DOHH2 (cell line): ENCODE measurements around the gene FEM1B.

Source experiments
- H3F3A ChIP-seq: fragments of 200-600 bp; sonication (generic), shearing (Covaris generic); 2 replicates; pipeline ENCODE4 v1.6.0; 2016; ENCODE audit warnings: antibody characterized with exemption, mild to moderate bottlenecking; ENCODE audit not compliant: control insufficient read depth, insufficient read depth
- H3K27ac ChIP-seq: fragments of 200-600 bp; sonication (generic); 2 replicates; pipeline ENCODE4 v1.5.1; 2014; ENCODE audit warnings: low read depth, mild to moderate bottlenecking, low read length, moderate library complexity
- H3K27me3 ChIP-seq: fragments of 200-600 bp; sonication (generic); 2 replicates; pipeline ENCODE4 v1.6.1; 2014; ENCODE audit warnings: mild to moderate bottlenecking, low read length, mixed read lengths; ENCODE audit not compliant: control insufficient read depth
- H3K36me3 ChIP-seq: fragments of 200-600 bp; sonication (generic); 2 replicates; pipeline ENCODE4 v1.6.1; 2014; ENCODE audit warnings: mild to moderate bottlenecking, low read length, moderate library complexity, mixed read lengths; ENCODE audit not compliant: control insufficient read depth
- H3K4me1 ChIP-seq: fragments of 200-600 bp; sonication (generic); 2 replicates; pipeline ENCODE4 v1.6.1; 2014; ENCODE audit warnings: mild to moderate bottlenecking, low read length, mixed read lengths; ENCODE audit not compliant: control insufficient read depth
- H3K4me2 ChIP-seq: fragments of 200-600 bp; sonication (generic); 2 replicates; pipeline ENCODE4 v1.6.0; 2014; ENCODE audit warnings: mild to moderate bottlenecking, low read length, moderate library complexity
- H3K4me3 ChIP-seq: fragments of 200-600 bp; sonication (generic); 2 replicates; pipeline ENCODE4 v1.5.1; 2014; ENCODE audit warnings: mild to moderate bottlenecking, low read length, mixed read lengths
- H3K79me2 ChIP-seq: fragments of 200-600 bp; sonication (generic); 2 replicates; pipeline ENCODE4 v1.6.1; 2014; ENCODE audit warnings: mild to moderate bottlenecking, low read length, mixed read lengths; ENCODE audit not compliant: control insufficient read depth
- H3K9me2 ChIP-seq: fragments of 200-600 bp; sonication (generic); replicated peaks from 2 replicates; pipeline ENCODE4 v1.6.1; 2014; ENCODE audit warnings: mild to moderate bottlenecking, low read length, mixed read lengths; ENCODE audit not compliant: control insufficient read depth
- H3K9me3 ChIP-seq: fragments of 200-600 bp; sonication (generic); 2 replicates; pipeline ENCODE4 v1.6.1; 2014; ENCODE audit warnings: antibody characterized with exemption, low read length, mixed read lengths; ENCODE audit not compliant: control insufficient read depth, insufficient read depth
- H4K20me1 ChIP-seq: fragments of 200-600 bp; sonication (generic); 2 replicates; pipeline ENCODE4 v1.6.0; 2014; ENCODE audit warnings: low read depth, mild to moderate bottlenecking, antibody characterized with exemption, low read length, moderate library complexity; ENCODE audit not compliant: control insufficient read depth, insufficient read depth
- EZH2phosphoT487 ChIP-seq: fragments of 200-600 bp; sonication (generic); IDR thresholded peaks from 2 replicates; pipeline ENCODE4 v1.6.1; 2017; ENCODE audit warnings: borderline replicate concordance, mild to moderate bottlenecking, antibody characterized with exemption, low read length, moderate library complexity, mixed read lengths
- TF ChIP-seq, protein P1 (sequence below): fragments of 200-600 bp; sonication (generic); IDR thresholded peaks from one replicate; pipeline ENCODE4 v1.5.1; 2014; ENCODE audit warnings: antibody characterized with exemption, mild to moderate bottlenecking, low read depth, low read length; ENCODE audit not compliant: poor library complexity, severe bottlenecking

FEM1B gene

DNA sequence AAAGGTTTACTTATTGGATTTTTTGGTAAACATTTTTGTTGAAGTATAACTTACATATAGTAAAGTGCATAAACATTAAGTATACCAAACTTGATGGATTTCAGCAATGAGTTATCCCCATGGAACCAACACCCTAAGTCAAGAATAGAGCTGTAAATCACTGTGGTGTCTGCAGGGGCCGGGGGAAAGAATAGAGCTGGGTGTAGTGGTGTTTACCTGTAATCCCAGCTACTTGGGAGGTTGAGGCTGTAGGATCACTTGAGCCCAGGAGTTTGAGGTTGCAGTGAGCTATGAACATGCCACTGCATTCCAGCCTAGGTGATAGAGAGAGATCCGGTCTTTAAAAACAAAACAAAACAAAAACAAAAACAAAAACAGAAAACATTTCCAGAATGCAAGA, 13.3 kb upstream of the FEM1B start:
- no peak overlapping the region for H3K4me2 ChIP-seq
- no peaks in the 10 kb centered on the region for H3F3A ChIP-seq
- TF ChIP-seq, protein P1, sequence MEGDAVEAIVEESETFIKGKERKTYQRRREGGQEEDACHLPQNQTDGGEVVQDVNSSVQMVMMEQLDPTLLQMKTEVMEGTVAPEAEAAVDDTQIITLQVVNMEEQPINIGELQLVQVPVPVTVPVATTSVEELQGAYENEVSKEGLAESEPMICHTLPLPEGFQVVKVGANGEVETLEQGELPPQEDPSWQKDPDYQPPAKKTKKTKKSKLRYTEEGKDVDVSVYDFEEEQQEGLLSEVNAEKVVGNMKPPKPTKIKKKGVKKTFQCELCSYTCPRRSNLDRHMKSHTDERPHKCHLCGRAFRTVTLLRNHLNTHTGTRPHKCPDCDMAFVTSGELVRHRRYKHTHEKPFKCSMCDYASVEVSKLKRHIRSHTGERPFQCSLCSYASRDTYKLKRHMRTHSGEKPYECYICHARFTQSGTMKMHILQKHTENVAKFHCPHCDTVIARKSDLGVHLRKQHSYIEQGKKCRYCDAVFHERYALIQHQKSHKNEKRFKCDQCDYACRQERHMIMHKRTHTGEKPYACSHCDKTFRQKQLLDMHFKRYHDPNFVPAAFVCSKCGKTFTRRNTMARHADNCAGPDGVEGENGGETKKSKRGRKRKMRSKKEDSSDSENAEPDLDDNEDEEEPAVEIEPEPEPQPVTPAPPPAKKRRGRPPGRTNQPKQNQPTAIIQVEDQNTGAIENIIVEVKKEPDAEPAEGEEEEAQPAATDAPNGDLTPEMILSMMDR, result no peak
- TF ChIP-seq EZH2phosphoT487, result no peak
- H3K27me3 ChIP-seq, result peaks cover 36% of the 10 kb centered on the region
- no peaks in the 10 kb centered on the region for H4K20me1 ChIP-seq
- no peaks in the 10 kb centered on the region for H3K36me3 ChIP-seq
- no peak overlapping the region for H3K27ac ChIP-seq
- H3K4me3 ChIP-seq, result no peak overlapping the region
- no peaks in the 10 kb centered on the region for H3K9me3 ChIP-seq
- H3K9me2 ChIP-seq, result no peaks in the 10 kb centered on the region
- 0 out of 2 replicates have a peak, but pooled peaks cover 2% of the 10 kb centered on the region for H3K4me1 ChIP-seq
- H3K79me2 ChIP-seq, result no peaks in the 10 kb centered on the region

DNA sequence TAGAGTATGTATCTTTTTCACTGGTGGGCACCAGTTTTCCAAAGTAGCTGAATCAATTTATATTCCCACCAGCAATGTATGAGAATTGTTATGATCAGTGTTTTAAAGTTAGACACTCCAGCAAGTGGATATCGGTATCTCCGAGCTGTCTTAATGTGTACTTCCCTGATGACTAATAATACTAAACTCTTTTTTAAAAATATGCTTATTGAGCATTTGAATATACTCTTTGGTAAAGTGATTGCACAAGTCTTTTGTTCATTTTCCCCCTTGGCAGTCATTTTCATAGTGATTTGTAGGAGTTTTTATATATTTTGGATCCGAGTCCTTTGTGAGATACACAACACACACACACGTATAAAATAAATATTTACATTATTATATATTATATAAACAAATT, 12.5 kb upstream of the FEM1B start:
- Histone ChIP-seq H3K27ac (no peak overlapping the region), H3K79me2 (no peaks in the 10 kb centered on the region), H3K4me1 (no peaks in the 10 kb centered on the region), H3K9me2 (no peaks in the 10 kb centered on the region), H3K36me3 (no peaks in the 10 kb centered on the region), H3K27me3 (peaks cover 36% of the 10 kb centered on the region), H3K4me2 (no peak overlapping the region), H3K4me3 (no peak overlapping the region), H3F3A (no peaks in the 10 kb centered on the region), H4K20me1 (no peaks in the 10 kb centered on the region), H3K9me3 (no peaks in the 10 kb centered on the region)
- no peak for TF ChIP-seq EZH2phosphoT487
- TF ChIP-seq, protein P1, result no peak

DNA sequence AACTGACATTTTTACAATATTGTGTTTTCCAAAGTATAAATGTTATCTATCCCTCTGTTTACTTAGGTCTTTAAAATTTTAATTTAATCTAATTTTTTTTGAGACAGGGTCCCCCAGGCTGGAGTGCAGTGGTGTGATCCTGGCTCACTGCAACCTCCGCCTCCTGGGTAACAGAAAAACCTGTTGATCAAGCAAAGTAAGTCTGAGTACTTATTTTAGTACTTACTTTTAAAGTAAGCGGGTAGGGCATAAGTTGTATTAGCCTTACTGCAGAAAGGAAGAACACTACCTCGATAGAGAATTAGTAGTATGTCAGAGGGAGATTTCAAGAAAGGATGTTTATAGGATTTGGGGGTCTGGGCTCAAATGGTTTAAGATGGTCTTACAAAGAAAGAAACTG, 11.9 kb upstream of the FEM1B start:
- Histone ChIP-seq H3K4me3 (no peak overlapping the region), H3K27ac (no peak overlapping the region), H3K27me3 (peaks cover 36% of the 10 kb centered on the region), H3K9me3 (no peaks in the 10 kb centered on the region), H3K36me3 (no peaks in the 10 kb centered on the region), H3F3A (no peaks in the 10 kb centered on the region), H4K20me1 (no peaks in the 10 kb centered on the region), H3K4me1 (no peaks in the 10 kb centered on the region), H3K9me2 (no peaks in the 10 kb centered on the region), H3K4me2 (no peak overlapping the region), H3K79me2 (no peaks in the 10 kb centered on the region)
- TF ChIP-seq, protein P1, result no peak
- no peak for TF ChIP-seq EZH2phosphoT487

DNA sequence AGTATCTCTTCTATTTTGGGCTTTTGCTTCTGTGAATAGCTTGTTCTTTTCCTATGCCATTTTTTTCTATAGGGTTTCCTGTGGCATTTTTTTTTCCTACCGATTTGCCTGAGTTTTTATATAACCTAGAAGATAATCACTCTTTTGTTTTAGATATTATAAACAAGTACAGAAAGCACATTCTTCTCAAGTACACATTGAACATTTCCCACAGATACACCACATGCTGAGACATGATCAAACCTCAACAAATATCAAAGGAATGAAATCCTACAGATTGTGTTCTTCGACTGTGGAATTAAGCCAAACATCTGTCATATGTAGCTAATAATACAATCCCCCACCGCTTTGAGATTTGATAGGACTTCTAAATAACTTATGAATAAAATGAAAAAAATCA, 9.1 kb upstream of the FEM1B start:
- H4K20me1 ChIP-seq, result no peaks in the 10 kb centered on the region
- H3K4me3 ChIP-seq, result no peak overlapping the region
- TF ChIP-seq, protein P1, result no peak
- TF ChIP-seq EZH2phosphoT487, result no peak
- no peaks in the 10 kb centered on the region for H3K9me2 ChIP-seq
- H3K4me2 ChIP-seq, result no peak overlapping the region
- no peaks in the 10 kb centered on the region for H3K79me2 ChIP-seq
- no peak overlapping the region for H3K27ac ChIP-seq
- no peaks in the 10 kb centered on the region for H3F3A ChIP-seq
- H3K4me1 ChIP-seq, result no peaks in the 10 kb centered on the region
- H3K9me3 ChIP-seq, result no peaks in the 10 kb centered on the region
- peaks cover 29% of the 10 kb centered on the region for H3K27me3 ChIP-seq
- no peaks in the 10 kb centered on the region for H3K36me3 ChIP-seq
